DMS 273 treated with DMSO at 0.1 percent for 48 hours (cell line): Measurements from ENCODE around the gene EPS8L1.
A peak's percentile ranks its signal among the peaks of the same experiment; 100 is the strongest.

Experiments
- DNase-seq: peaks from one replicate; lab custom pipeline; 2025; lab: John Stamatoyannopoulos, UW

The EPS8L1 gene

GRCh38 chr19:55080121-55080967 lies 4.7 kb downstream of the EPS8L1 start:
- DNase-seq: peak; percentile 53

- DNase-seq: no peak
These were observed 5.5 kb downstream of the EPS8L1 start for GRCh38 chr19:55080968-55081769.

- DNase-seq: no peak
These were observed 6.0 kb downstream of the EPS8L1 start for GRCh38 chr19:55081770-55082019.

- no peak for DNase-seq
These were observed 6.6 kb downstream of the EPS8L1 start for GRCh38 chr19:55082020-55082851.

GRCh38 chr19:55083004-55083850 lies 7.6 kb downstream of the EPS8L1 start:
- DNase-seq: no peak

GRCh38 chr19:55084416-55084815 lies 8.7 kb downstream of the EPS8L1 start:
- DNase-seq: no peak

- no peak for DNase-seq
These were observed 10.4 kb downstream of the EPS8L1 start for GRCh38 chr19:55085923-55086715.

GRCh38 chr19:55086730-55087541 lies 11.3 kb downstream of the EPS8L1 start:
- DNase-seq: peak; percentile 68

- no peak for DNase-seq
These were observed 11.9 kb downstream of the EPS8L1 start for GRCh38 chr19:55087542-55087901.

GRCh38 chr19:55088021-55088451 lies 12.4 kb downstream of the EPS8L1 start:
- no peak for DNase-seq

- DNase-seq: no peak
These were observed 13.1 kb downstream of the EPS8L1 start for GRCh38 chr19:55088543-55089341.

GRCh38 chr19:55089342-55089944 lies 13.8 kb downstream of the EPS8L1 start:
- DNase-seq: no peak

GRCh38 chr19:55090564-55090963 lies 14.9 kb downstream of the EPS8L1 start:
- DNase-seq: no peak

GRCh38 chr19:55091126-55091910 lies 15.6 kb downstream of the EPS8L1 start:
- no peak for DNase-seq

GRCh38 chr19:55091955-55092354 lies 16.3 kb downstream of the EPS8L1 start:
- no peak for DNase-seq

GRCh38 chr19:55092423-55093318 lies 17.0 kb downstream of the EPS8L1 start:
- no peak for DNase-seq
